ENCODE results near the gene CLTA. TPM values are rescaled to one million over a fixed set of nuclear protein-coding genes. Genes with fewer than 3 reads are reported as not detected.
"Not testable (repeated sequence)": the region's sequence is repeated elsewhere in the genome, so short reads cannot be mapped to it uniquely, and the experiment has no call there.

The CLTA gene
- total and polyA plus RNA-seq, 12 donors = 95.6 to 301 (median 208) TPM

GRCh38 chr9:36177571-36177970 lies 13.2 kb upstream of the CLTA start:
- Histone ChIP-seq H3K4me3 (no peak overlapping the region), H3K4me1 (replicated peaks in 1 of 2) (no peaks in the 10 kb centered on the region), H3K27me3 (no peaks in the 10 kb centered on the region), H3K36me3 (replicated peaks in 1 of 2) (no peaks in the 10 kb centered on the region), H3K9me3 (replicated peaks in 1 of 3) (no peaks in the 10 kb centered on the region), H3K27ac (no peak overlapping the region)
- 82 to 94% (median 85%) methylated on average over 4 of the region's 4 CpGs for WGBS, 4 donors
- TF ChIP-seq CTCF (IDR thresholded peaks at IDR 0.05) = no peak
- TF ChIP-seq POLR2A (IDR thresholded peaks at IDR 0.05) = no peak
- DNase-seq = no peak
- intact Hi-C loops (cut with DNase I) = loop anchor here in 1 of 2 donors (10.0 kb wide), 1 partner anchor 153 kb away; no protein-coding TSS in a partner anchor

GRCh38 chr9:36180243-36180642 lies 10.5 kb upstream of the CLTA start:
- intact Hi-C loops (cut with DNase I) = not testable (repeated sequence)
- WGBS, 4 donors = 81 to 89% (median 86%) methylated on average over 6 of the region's 6 CpGs

GRCh38 chr9:36187414-36187813 lies 3.3 kb upstream of the CLTA start:
- intact Hi-C loops (cut with DNase I) = no loop called here
- Histone ChIP-seq H3K4me3 (no peak overlapping the region), H3K27ac (no peak overlapping the region), H3K4me1 (replicated peaks in 1 of 2) (peaks cover 9 to 16% of the 10 kb centered on the region in 2 donors), H3K36me3 (replicated peaks in 1 of 2) (no peaks in the 10 kb centered on the region), H3K9me3 (replicated peaks in 1 of 3) (no peaks in the 10 kb centered on the region), H3K27me3 (no peaks in the 10 kb centered on the region)
- no peak for DNase-seq
- TF ChIP-seq CTCF (IDR thresholded peaks at IDR 0.05) (no peak), POLR2A (IDR thresholded peaks at IDR 0.05) (no peak)

More at GRCh38 chr9:36180243-36180642, 10.5 kb upstream of the CLTA start:
- H3K9me3 ChIP-seq (replicated peaks in 1 of 3); DNase-seq; H3K27ac ChIP-seq; H3K4me3 ChIP-seq; H3K27me3 ChIP-seq; H3K36me3 ChIP-seq (replicated peaks in 1 of 2); H3K4me1 ChIP-seq (replicated peaks in 1 of 2): not testable (repeated sequence)

- 90 to 98% (median 94%) methylated on average over 5 of the region's 5 CpGs for WGBS, 4 donors
- no peak overlapping the region for H3K4me3 ChIP-seq
- intact Hi-C loops (cut with DNase I) = no loop called here
- no peak overlapping the region for H3K27ac ChIP-seq
- H3K27me3 ChIP-seq = no peaks in the 10 kb centered on the region
- no peaks in the 10 kb centered on the region for H3K9me3 ChIP-seq (replicated peaks in 1 of 3)
- peaks cover 17 to 24% of the 10 kb centered on the region in 2 donors for H3K4me1 ChIP-seq (replicated peaks in 1 of 2)
- TF ChIP-seq POLR2A (IDR thresholded peaks at IDR 0.05) (no peak), CTCF (IDR thresholded peaks at IDR 0.05) (no peak)
- DNase-seq = no peak
- H3K36me3 ChIP-seq (replicated peaks in 1 of 2) = no peaks in the 10 kb centered on the region
Measured at GRCh38 chr9:36188212-36188611, 2.5 kb upstream of the CLTA start.

GRCh38 chr9:36189976-36190375 lies 745 bp upstream of the CLTA start:
- 3 to 5% (median 4%) methylated on average over 9 of the region's 9 CpGs for WGBS, 4 donors
- no peaks in the 10 kb centered on the region for H3K9me3 ChIP-seq (replicated peaks in 1 of 3)
- TF ChIP-seq CTCF (IDR thresholded peaks at IDR 0.05) = no peak
- TF ChIP-seq POLR2A (IDR thresholded peaks at IDR 0.05) = no peak
- peak overlapping the region in 2 of 4 donors; percentile 76 to 80 for H3K4me3 ChIP-seq
- no peaks in the 10 kb centered on the region for H3K27me3 ChIP-seq
- DNase-seq = peak in 5 of 7 donors; percentile 31 to 67 (median 43)
- peak overlapping the region; percentile 22 to 92 (median 87) for H3K27ac ChIP-seq
- peaks cover 35 to 41% of the 10 kb centered on the region in 2 donors for H3K4me1 ChIP-seq (replicated peaks in 1 of 2)
- H3K36me3 ChIP-seq (replicated peaks in 1 of 2) = no peaks in the 10 kb centered on the region
- intact Hi-C loops (cut with DNase I) = loop anchor here in 1 of 2 donors (5.0 kb wide), 1 partner anchor 137 kb away; no protein-coding TSS in a partner anchor
